ENCODE results near the gene BAK1.
"Not testable (repeated sequence)": the region's sequence is repeated elsewhere in the genome, so short reads cannot be mapped to it uniquely, and the experiment has no call there.

The BAK1 gene

DNA sequence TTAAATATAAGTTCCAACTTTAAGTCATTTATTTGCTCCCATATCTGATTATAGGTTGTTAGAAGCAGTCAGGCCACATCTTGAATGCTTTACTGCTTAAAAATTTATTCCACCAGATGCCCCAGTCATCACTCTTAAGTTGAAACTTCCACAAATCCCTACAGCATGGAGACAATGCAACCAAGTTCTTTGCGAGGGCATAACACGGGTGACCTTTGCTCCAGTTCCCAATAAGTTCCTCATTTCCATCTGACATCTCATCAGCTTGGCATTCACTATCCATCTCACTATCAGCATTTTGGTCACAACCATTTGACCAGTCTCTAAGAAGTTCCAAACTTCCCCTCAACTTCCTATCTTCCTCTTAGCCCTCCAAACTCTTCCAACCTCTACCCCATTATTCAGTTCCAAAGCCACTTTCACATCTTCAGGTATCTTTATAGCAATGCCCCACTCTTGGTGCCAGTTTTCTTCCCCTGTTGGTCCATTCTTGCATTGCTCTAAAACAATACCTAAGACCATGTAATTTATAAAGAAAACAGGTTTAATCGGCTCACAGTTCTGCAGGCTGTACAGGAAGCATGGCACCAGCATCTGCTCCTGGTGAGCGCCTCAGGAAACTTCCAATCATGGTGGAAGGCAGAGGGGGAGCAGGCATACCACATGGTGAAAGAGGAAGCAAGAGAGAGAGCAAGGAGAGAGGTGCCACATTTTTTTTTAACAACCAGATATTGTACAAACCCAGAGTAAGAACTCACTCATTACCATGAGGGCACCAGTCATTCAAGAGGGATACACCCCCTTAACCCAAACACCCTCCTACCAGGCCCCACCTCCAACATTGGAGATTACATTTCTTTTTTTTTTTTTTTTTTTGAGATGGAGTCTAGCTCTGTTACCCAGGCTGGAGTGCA, 25.1 kb upstream of the BAK1 start:
- Histone ChIP-seq H3K9me3 (ENCODE audit: control insufficient read depth, low read length) (no peaks in the 10 kb centered on the region), H3K9ac (ENCODE audit: low read length) (no peak overlapping the region), H3K36me3 (ENCODE audit: control insufficient read depth, insufficient read depth, low read length) (no peaks in the 10 kb centered on the region), H3K4me3 (ENCODE audit: low read length) (no peak overlapping the region), H3K4me1 (ENCODE audit: control insufficient read depth, insufficient read depth, low read length) (peaks cover 26% of the 10 kb centered on the region), H3K27me3 (ENCODE audit: control insufficient read depth, insufficient read depth, low read length) (no peaks in the 10 kb centered on the region)

DNA sequence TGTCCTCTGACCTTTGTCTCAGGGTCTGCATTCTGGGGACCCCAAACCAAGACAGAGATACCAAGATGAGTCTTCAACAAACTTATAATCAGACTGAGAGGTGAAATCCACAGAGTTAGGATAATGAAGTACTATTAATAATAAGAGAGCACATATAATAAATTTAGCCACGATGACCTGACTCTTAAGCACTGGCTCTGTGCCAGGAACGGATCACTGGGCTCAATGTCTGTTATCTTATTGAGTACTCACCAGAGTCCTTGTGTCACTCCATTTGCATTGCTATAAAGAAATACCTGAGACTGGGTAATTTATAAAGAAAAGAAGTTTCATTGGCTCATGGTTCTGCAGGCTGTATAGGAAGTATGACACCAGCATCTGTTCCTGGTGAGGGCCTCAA, 22.1 kb upstream of the BAK1 start:
- H3K9ac ChIP-seq (ENCODE audit: low read length): no peak overlapping the region
- no peaks in the 10 kb centered on the region for H3K27me3 ChIP-seq (ENCODE audit: control insufficient read depth, insufficient read depth, low read length)
- no peak overlapping the region for H3K4me3 ChIP-seq (ENCODE audit: low read length)
- no peaks in the 10 kb centered on the region for H3K36me3 ChIP-seq (ENCODE audit: control insufficient read depth, insufficient read depth, low read length)
- peaks cover 8% of the 10 kb centered on the region for H3K4me1 ChIP-seq (ENCODE audit: control insufficient read depth, insufficient read depth, low read length)
- no peaks in the 10 kb centered on the region for H3K9me3 ChIP-seq (ENCODE audit: control insufficient read depth, low read length)

GRCh38 chr6:33600761-33601160, 20.7 kb upstream of the BAK1 start:
- Histone ChIP-seq H3K9me3 (ENCODE audit: control insufficient read depth, low read length) (no peaks in the 10 kb centered on the region), H3K27me3 (ENCODE audit: control insufficient read depth, insufficient read depth, low read length) (no peaks in the 10 kb centered on the region), H3K36me3 (ENCODE audit: control insufficient read depth, insufficient read depth, low read length) (no peaks in the 10 kb centered on the region), H3K4me1 (ENCODE audit: control insufficient read depth, insufficient read depth, low read length) (peaks cover 8% of the 10 kb centered on the region), H3K4me3 (ENCODE audit: low read length) (no peak overlapping the region), H3K9ac (ENCODE audit: low read length) (no peak overlapping the region)

DNA sequence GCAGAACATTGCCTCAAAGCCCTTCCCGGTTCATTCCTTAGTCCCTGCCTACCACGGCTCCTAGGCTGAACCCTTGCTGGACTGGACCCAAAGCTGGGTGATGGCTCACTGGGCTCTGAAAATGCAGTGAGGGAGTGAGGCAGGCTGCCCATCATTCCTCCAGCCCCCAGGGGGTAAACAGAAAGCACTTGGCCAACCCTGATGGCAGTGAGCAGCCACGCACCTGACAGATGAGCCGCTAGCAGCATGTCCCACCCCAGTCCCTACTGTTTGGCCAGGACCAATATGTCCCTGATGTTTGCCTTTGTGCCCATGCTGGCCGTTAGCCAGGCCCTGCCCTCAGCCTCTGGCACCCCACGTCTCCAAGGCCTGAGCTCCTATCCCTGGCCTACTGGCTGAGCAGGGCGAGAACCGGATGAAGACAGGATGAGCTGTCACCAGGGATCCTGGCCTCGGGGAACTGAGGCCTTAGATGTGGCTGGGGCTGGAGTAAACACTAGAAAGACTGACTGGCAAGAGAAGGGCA, 19.4 kb upstream of the BAK1 start:
- no peak overlapping the region for H3K9ac ChIP-seq (ENCODE audit: low read length)
- no peaks in the 10 kb centered on the region for H3K27me3 ChIP-seq (ENCODE audit: control insufficient read depth, insufficient read depth, low read length)
- H3K4me3 ChIP-seq (ENCODE audit: low read length): no peak overlapping the region
- peaks cover 8% of the 10 kb centered on the region for H3K4me1 ChIP-seq (ENCODE audit: control insufficient read depth, insufficient read depth, low read length)
- H3K36me3 ChIP-seq (ENCODE audit: control insufficient read depth, insufficient read depth, low read length): no peaks in the 10 kb centered on the region
- no peaks in the 10 kb centered on the region for H3K9me3 ChIP-seq (ENCODE audit: control insufficient read depth, low read length)

DNA sequence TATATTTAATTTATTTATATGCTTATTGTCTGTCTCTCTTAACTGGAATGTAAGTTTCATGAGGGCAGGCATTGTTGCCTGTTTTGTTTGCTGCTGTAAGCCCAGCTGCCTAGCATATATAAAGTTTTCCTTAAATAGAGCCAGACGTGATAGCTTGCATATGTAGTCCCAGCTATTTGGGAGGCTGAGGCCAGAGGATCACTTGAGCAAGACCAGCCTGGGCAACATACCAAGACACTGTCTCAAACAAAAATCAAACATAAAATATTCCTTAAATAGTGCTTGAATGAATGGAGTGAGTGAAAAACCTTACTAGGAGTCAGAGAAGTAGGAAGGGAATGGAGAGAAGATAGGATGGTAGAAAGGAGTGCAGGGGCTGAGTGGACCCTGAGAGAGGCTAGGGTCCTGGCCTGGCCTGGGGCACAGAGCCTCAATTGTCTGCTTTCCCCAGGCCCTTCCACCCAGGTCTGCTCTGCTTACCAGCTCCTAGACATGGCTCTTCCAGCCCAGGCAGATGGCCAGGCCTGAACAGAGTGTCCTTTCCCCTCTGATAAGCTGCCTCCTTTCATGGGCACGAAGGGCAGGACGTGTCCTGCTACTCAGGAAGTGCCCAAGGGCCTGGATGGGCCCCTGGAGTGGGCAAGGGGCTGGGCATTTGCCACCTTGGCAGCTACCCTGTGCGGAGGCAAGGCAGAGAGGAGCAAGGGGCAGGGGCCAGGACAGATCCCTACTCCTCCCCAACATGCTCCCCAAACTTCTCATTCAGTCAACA, 17.7 kb upstream of the BAK1 start:
- Histone ChIP-seq H3K4me1 (ENCODE audit: control insufficient read depth, insufficient read depth, low read length) (peaks cover 16% of the 10 kb centered on the region), H3K4me3 (ENCODE audit: low read length) (no peak overlapping the region), H3K9me3 (ENCODE audit: control insufficient read depth, low read length) (no peaks in the 10 kb centered on the region), H3K27me3 (ENCODE audit: control insufficient read depth, insufficient read depth, low read length) (no peaks in the 10 kb centered on the region), H3K36me3 (ENCODE audit: control insufficient read depth, insufficient read depth, low read length) (no peaks in the 10 kb centered on the region), H3K9ac (ENCODE audit: low read length) (no peak overlapping the region)

- H3K4me3 ChIP-seq (ENCODE audit: low read length); H3K9me3 ChIP-seq (ENCODE audit: control insufficient read depth, low read length); H3K9ac ChIP-seq (ENCODE audit: low read length); H3K36me3 ChIP-seq (ENCODE audit: control insufficient read depth, insufficient read depth, low read length); H3K27me3 ChIP-seq (ENCODE audit: control insufficient read depth, insufficient read depth, low read length): not testable (repeated sequence)
- peaks cover 21% of the 10 kb centered on the region for H3K4me1 ChIP-seq (ENCODE audit: control insufficient read depth, insufficient read depth, low read length)
These were observed 16.8 kb upstream of the BAK1 start for GRCh38 chr6:33596894-33597293.

DNA sequence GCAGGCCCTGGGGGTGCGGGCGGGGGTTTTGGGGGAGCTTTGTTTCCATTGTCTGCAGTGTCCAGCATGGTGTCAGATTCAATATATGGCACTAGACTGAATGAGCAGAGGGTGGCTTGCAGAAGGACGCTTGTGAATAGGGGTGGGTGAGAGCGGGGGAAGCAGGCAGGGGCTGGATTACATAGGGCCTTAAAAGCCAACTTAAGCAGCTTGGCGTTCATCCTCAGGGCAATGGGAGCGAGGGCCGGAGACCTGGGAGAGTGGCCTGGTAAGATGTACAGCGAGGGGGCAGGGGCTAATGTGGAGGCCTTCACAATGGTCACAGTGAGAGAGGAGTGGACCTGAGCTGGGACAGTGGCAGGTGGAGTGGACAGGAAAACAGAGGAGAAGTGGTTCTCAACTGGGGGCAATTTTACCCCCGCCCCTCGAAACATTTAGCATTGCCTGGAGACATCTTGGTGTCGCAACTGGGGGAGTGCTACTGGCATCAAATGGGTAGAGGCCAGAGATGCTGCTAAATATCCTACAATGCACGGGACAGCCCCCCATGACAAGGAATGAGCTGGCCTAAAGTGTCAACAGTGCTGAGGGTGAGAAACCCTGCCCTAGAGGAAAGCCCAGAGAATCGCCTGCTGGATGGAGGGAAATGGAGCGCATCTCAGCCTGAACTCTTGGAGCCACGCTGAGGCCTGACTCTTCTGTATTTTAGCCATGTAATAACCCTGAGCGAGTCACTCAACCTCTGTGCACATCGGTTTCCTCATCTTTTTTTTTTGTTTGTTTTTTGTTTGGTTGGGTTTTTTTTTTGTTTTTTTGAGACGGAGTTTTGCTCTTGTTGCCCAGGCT, 15.1 kb upstream of the BAK1 start:
- Histone ChIP-seq H3K9ac (ENCODE audit: low read length) (no peak overlapping the region), H3K36me3 (ENCODE audit: control insufficient read depth, insufficient read depth, low read length) (no peaks in the 10 kb centered on the region), H3K9me3 (ENCODE audit: control insufficient read depth, low read length) (no peaks in the 10 kb centered on the region), H3K4me3 (ENCODE audit: low read length) (no peak overlapping the region), H3K4me1 (ENCODE audit: control insufficient read depth, insufficient read depth, low read length) (peaks cover 36% of the 10 kb centered on the region), H3K27me3 (ENCODE audit: control insufficient read depth, insufficient read depth, low read length) (no peaks in the 10 kb centered on the region)

DNA sequence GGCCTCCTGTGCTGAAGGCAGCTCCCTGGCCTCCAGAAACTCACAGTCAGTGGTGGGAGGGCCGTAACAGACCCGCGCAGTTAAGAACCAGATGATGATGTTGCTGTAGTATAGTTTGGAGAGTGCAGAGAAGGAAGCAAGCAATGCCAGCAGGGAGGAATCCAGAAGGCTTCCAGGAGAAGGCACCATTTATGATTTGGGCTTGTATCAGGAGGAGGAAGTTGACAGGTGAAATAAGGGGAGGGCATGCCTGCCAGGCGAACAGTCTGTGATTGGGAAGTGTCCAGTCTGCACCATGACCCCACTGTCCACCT, 13.3 kb upstream of the BAK1 start:
- H3K27me3 ChIP-seq (ENCODE audit: control insufficient read depth, insufficient read depth, low read length): no peaks in the 10 kb centered on the region
- H3K9ac ChIP-seq (ENCODE audit: low read length): peak overlapping the region; percentile 40
- no peaks in the 10 kb centered on the region for H3K36me3 ChIP-seq (ENCODE audit: control insufficient read depth, insufficient read depth, low read length)
- H3K9me3 ChIP-seq (ENCODE audit: control insufficient read depth, low read length): no peaks in the 10 kb centered on the region
- H3K4me3 ChIP-seq (ENCODE audit: low read length): no peak overlapping the region
- peaks cover 43% of the 10 kb centered on the region for H3K4me1 ChIP-seq (ENCODE audit: control insufficient read depth, insufficient read depth, low read length)

DNA sequence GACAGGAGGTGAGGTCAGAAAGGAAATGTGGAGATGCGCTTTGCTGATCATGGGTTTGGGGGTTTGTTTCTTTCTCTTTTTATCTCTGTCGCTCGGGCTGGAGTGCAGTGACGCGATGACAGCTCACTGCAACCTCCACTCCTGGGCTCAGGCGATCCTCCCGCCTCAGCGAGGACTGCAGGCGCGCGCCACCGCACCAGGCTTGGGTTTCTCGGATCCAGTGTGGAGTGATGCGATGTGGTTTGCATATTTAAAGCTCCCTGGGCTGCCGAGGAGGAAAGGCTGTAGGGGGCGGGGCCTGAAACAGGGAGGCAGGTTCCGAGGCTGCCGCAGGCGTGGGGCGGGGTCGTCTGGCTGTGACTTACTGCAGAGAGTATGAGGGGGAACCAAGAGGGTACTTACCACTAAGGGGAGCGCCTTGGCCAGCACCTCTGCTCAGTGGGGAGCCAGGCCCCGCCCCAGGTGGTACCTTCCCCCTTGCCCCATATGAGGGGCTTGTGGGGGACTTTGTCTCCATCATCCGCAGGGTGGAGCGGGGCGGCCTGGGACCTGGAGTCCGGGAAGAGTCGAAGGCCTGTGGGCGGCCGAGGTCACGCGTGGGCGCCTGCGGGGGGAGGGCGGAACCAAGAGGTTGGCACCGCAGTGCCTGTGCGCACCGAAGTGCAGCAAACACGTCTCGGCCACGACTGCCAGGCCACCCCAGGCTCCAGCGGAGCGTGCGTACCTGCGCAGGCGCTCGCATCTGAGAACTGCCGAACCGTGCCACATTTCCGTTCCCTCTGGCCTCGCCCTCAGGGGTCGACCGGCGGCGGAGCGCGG, 12.7 kb upstream of the BAK1 start:
- Histone ChIP-seq H3K9me3 (ENCODE audit: control insufficient read depth, low read length) (no peaks in the 10 kb centered on the region), H3K4me3 (ENCODE audit: low read length) (no peak overlapping the region)

DNA sequence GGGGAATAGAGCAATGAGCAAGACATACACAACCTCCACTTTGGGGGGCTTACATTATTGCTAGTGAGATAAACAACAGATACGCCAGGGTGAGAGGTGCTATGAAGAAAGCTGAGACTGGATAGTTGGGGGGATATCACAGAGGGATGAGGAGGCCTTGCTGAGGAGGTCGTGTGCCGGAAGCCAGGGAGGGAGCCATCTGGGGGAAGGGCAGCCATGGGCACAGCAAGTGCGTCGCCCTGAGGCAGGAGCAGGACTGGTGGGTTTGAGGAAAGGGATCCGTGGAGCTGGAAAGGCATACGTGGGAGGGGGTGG, 12.2 kb upstream of the BAK1 start:
- no peak overlapping the region for H3K9ac ChIP-seq (ENCODE audit: low read length)
- no peaks in the 10 kb centered on the region for H3K36me3 ChIP-seq (ENCODE audit: control insufficient read depth, insufficient read depth, low read length)
- no peaks in the 10 kb centered on the region for H3K27me3 ChIP-seq (ENCODE audit: control insufficient read depth, insufficient read depth, low read length)
- H3K4me3 ChIP-seq (ENCODE audit: low read length): no peak overlapping the region
- peaks cover 46% of the 10 kb centered on the region for H3K4me1 ChIP-seq (ENCODE audit: control insufficient read depth, insufficient read depth, low read length)
- no peaks in the 10 kb centered on the region for H3K9me3 ChIP-seq (ENCODE audit: control insufficient read depth, low read length)

More for the DNA sequence above, 12.7 kb upstream of the BAK1 start:
- Histone ChIP-seq H3K27me3 (ENCODE audit: control insufficient read depth, insufficient read depth, low read length) (no peaks in the 10 kb centered on the region), H3K4me1 (ENCODE audit: control insufficient read depth, insufficient read depth, low read length) (peaks cover 43% of the 10 kb centered on the region), H3K9ac (ENCODE audit: low read length) (peak overlapping the region; percentile 40), H3K36me3 (ENCODE audit: control insufficient read depth, insufficient read depth, low read length) (no peaks in the 10 kb centered on the region)

GRCh38 chr6:33591424-33592032, 11.5 kb upstream of the BAK1 start:
- Histone ChIP-seq H3K4me1 (ENCODE audit: control insufficient read depth, insufficient read depth, low read length) (peaks cover 46% of the 10 kb centered on the region), H3K4me3 (ENCODE audit: low read length) (no peak overlapping the region), H3K9me3 (ENCODE audit: control insufficient read depth, low read length) (no peaks in the 10 kb centered on the region), H3K9ac (ENCODE audit: low read length) (peak overlapping the region; percentile 70), H3K36me3 (ENCODE audit: control insufficient read depth, insufficient read depth, low read length) (no peaks in the 10 kb centered on the region), H3K27me3 (ENCODE audit: control insufficient read depth, insufficient read depth, low read length) (no peaks in the 10 kb centered on the region)

Data from mucosa of stomach (tissue), 1 donor.